ENCODE measurements around the gene FXYD1. TPM values are rescaled to one million over a fixed set of nuclear protein-coding genes. Genes with fewer than 3 reads are reported as not detected.

Gene FXYD1
- total and polyA plus RNA-seq, 2 donors (not counting 3 experiments of a cell fraction or from before 2014, with no cell fraction given), result not detected

DNA sequence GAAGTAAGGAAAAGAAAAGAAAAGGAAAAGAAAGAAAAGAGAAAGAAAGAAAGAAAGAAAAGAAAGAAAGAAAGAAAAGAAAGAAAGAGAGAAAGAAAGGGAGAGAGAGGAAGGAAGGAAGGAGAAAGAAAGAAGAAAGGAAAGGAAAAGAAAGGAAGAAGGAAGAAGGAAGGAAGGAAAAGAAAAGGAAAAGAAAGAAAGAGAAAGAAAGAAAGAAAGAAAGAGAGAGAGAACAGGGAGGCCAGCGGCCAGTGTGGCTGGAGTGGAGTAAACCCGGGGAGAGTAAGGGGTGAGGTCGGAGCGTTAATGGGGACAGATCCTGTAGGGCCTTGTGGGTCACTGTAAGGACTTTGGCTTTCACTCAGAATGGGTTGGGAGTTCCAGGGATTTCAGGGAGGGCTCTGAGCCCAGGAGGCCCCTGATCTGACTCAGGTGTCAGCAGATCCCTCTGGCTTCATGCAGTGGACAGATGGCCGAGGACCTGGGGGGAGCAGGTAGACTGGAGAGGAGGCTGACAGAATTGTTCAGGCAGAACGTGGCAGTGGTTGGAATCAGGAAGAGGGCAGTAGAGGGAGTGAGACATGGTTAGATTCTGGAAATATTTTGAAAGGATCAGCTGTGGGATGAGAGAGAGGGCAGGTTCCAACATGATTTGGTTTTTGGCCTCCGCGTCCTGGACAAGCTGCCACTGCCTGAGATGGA, 42.8 kb upstream of the FXYD1 start:
- H3K4me2 ChIP-seq (ENCODE audit: insufficient read depth, low read length), result no peak overlapping the region
- BruUV-seq (replicated peaks), result no TSS peak
- dilution Hi-C loops (cut with MboI; ENCODE audit: extremely low pct_ligation_motif_present, low sequenced_read_pairs) (no loop called here), intact Hi-C loops (cut with micrococcal nuclease) (no loop called here)
- no peak for TF ChIP-seq CTCF (IDR thresholded peaks at IDR 0.05; ENCODE audit: extremely low read depth in 1 of 2, insufficient read depth in 1 of 2, low read depth in 1 of 2, low read length in 2 of 2)
- TF ChIP-seq GATA2 (IDR thresholded peaks at IDR 0.05; ENCODE audit: insufficient read depth, insufficient read length, low read depth, low read length), result no peak
- no peak for TF ChIP-seq MAX (IDR thresholded peaks at IDR 0.05; ENCODE audit: insufficient read depth, insufficient read length)
- TF ChIP-seq JUN (IDR thresholded peaks at IDR 0.05; ENCODE audit: borderline replicate concordance, insufficient read depth, insufficient read length, low read depth), result no peak
- no peak for TF ChIP-seq FOS (IDR thresholded peaks at IDR 0.05; ENCODE audit: borderline replicate concordance, insufficient read depth, low read length)
- TF ChIP-seq MYC (IDR thresholded peaks at IDR 0.05; ENCODE audit: low read depth, low read length), result no peak
- TF ChIP-seq EZH2 (IDR thresholded peaks at IDR 0.05; ENCODE audit: borderline replicate concordance, low read depth, low read length, severe bottlenecking), result no peak
- no peak for TF ChIP-seq POLR2AphosphoS5 (IDR thresholded peaks at IDR 0.05; ENCODE audit: insufficient read depth, low read depth, low read length)
- no peak for TF ChIP-seq POLR2A (IDR thresholded peaks at IDR 0.05; ENCODE audit: low read depth, low read length)
- no peaks in the 10 kb centered on the region for H3K4me1 ChIP-seq (ENCODE audit: control insufficient read depth, extremely low read depth, insufficient read depth, low read length)
- H3K36me3 ChIP-seq (ENCODE audit: control insufficient read depth in 2 of 2, extremely low read depth in 1 of 2, insufficient read depth in 2 of 2, low read length in 2 of 2), result no peaks in the 10 kb centered on the region
- H3K9me3 ChIP-seq (replicated peaks; ENCODE audit: control insufficient read depth, insufficient read depth, low read length), result no peaks in the 10 kb centered on the region
- H3K27me3 ChIP-seq (ENCODE audit: control insufficient read depth in 2 of 2, insufficient read depth in 2 of 2, low read length in 2 of 2), result no peaks in the 10 kb centered on the region
- no peaks in the 10 kb centered on the region for H3K9me1 ChIP-seq (replicated peaks; ENCODE audit: control insufficient read depth, extremely low read depth, insufficient read depth, low read length)
- no peak overlapping the region for H3K4me3 ChIP-seq (replicated peaks in 1 of 3; ENCODE audit: insufficient read depth in 1 of 3, low read depth in 1 of 3, low read length in 3 of 3)
- DNase-seq (ENCODE audit: low read depth, low spot score), result no peak
- H3K79me2 ChIP-seq (ENCODE audit: control insufficient read depth, insufficient read depth, low read length), result no peaks in the 10 kb centered on the region
- ChIA-PET POLR2A (no interaction called here), CTCF (no interaction called here)
- no peak overlapping the region for H2AFZ ChIP-seq (ENCODE audit: low read depth, low read length)
- no peak for FAIRE-seq
- no peak overlapping the region for H3K27ac ChIP-seq (ENCODE audit: insufficient read depth, low read depth, low read length)
- H3K9ac ChIP-seq (replicated peaks; ENCODE audit: extremely low read depth, insufficient read depth, low read length), result no peak overlapping the region
- H4K20me1 ChIP-seq (replicated peaks; ENCODE audit: control insufficient read depth, extremely low read depth, insufficient read depth, low read length), result no peaks in the 10 kb centered on the region
